GM12874 (cell line): ENCODE measurements around the gene UNC5A.

ENCODE experiments used
- CTCF ChIP-seq: IDR thresholded peaks from 2 replicates; pipeline ENCODE4 v1.5.1; 2011; ENCODE audit warnings: low read depth, mild to moderate bottlenecking, control low read depth, low read length, moderate library complexity; ENCODE audit not compliant: insufficient read depth

The UNC5A gene

GRCh38 chr5:176825957-176826356 is 15.6 kb downstream of the UNC5A start:
- no peak for TF ChIP-seq CTCF

GRCh38 chr5:176827736-176828414 is 17.5 kb downstream of the UNC5A start:
- no peak for TF ChIP-seq CTCF

GRCh38 chr5:176829320-176829719 is 19.0 kb downstream of the UNC5A start:
- no peak for TF ChIP-seq CTCF

GRCh38 chr5:176830422-176830994 is 20.1 kb downstream of the UNC5A start:
- no peak for TF ChIP-seq CTCF

GRCh38 chr5:176830995-176831423 is 20.6 kb downstream of the UNC5A start:
- no peak for TF ChIP-seq CTCF

- no peak for TF ChIP-seq CTCF
These were observed 21.1 kb downstream of the UNC5A start for GRCh38 chr5:176831425-176831824.

GRCh38 chr5:176832162-176832561 is 21.8 kb downstream of the UNC5A start:
- no peak for TF ChIP-seq CTCF
